ENCODE results near the gene EPS15. TPM values are rescaled to one million over a fixed set of nuclear protein-coding genes. Genes with fewer than 3 reads are reported as not detected.
"Not testable (repeated sequence)": the region's sequence is repeated elsewhere in the genome, so short reads cannot be mapped to it uniquely, and the experiment has no call there.

Gene EPS15
- total RNA-seq, 1 experiment from 2014 or later: 116 TPM

GRCh38 chr1:51464828-51465227 is 54.2 kb downstream of the EPS15 start:
- Histone ChIP-seq H3K9me3 (ENCODE audit: low read length) (no peaks in the 10 kb centered on the region), H3K36me3 (ENCODE audit: insufficient read depth, low read length) (peaks cover 33% of the 10 kb centered on the region; the same call in 1 of the 2 replicates), H3K4me1 (ENCODE audit: low read length) (no peaks in the 10 kb centered on the region), H3K79me2 (ENCODE audit: low read length) (peaks cover 40% of the 10 kb centered on the region), H3K9me2 (replicated peaks; ENCODE audit: insufficient read depth, low read length) (no peaks in the 10 kb centered on the region), H3K27ac (ENCODE audit: low read length) (no peak overlapping the region), H3K9ac (ENCODE audit: low read length) (no peak overlapping the region), H3K4me2 (ENCODE audit: low read depth, low read length, poor library complexity, severe bottlenecking) (no peak overlapping the region), H3K27me3 (ENCODE audit: low read length) (no peaks in the 10 kb centered on the region), H3K4me3 (ENCODE audit: low read length) (no peak overlapping the region), H2AFZ (ENCODE audit: low read length) (no peak overlapping the region), H4K20me1 (ENCODE audit: insufficient read depth, low read depth, low read length) (no peaks in the 10 kb centered on the region)
- no peak for DNase-seq

GRCh38 chr1:51463561-51463960 is 55.5 kb downstream of the EPS15 start:
- no peaks in the 10 kb centered on the region for H3K9me2 ChIP-seq (replicated peaks; ENCODE audit: insufficient read depth, low read length)
- H3K9ac ChIP-seq (ENCODE audit: low read length): no peak overlapping the region
- no peaks in the 10 kb centered on the region for H4K20me1 ChIP-seq (ENCODE audit: insufficient read depth, low read depth, low read length)
- no peak for DNase-seq
- H3K27ac ChIP-seq (ENCODE audit: low read length): 0 out of 2 replicates have a peak overlapping the region, but pooled peaks have one; percentile 4
- H2AFZ ChIP-seq (ENCODE audit: low read length): no peak overlapping the region
- H3K4me3 ChIP-seq (ENCODE audit: low read length): no peak overlapping the region
- H3K79me2 ChIP-seq (ENCODE audit: low read length): peaks cover 33% of the 10 kb centered on the region
- peaks cover 36% of the 10 kb centered on the region; the same call in 1 of the 2 replicates for H3K36me3 ChIP-seq (ENCODE audit: insufficient read depth, low read length)
- H3K4me1 ChIP-seq (ENCODE audit: low read length): no peaks in the 10 kb centered on the region
- H3K9me3 ChIP-seq (ENCODE audit: low read length): no peaks in the 10 kb centered on the region
- no peak overlapping the region for H3K4me2 ChIP-seq (ENCODE audit: low read depth, low read length, poor library complexity, severe bottlenecking)
- H3K27me3 ChIP-seq (ENCODE audit: low read length): no peaks in the 10 kb centered on the region

- DNase-seq; H4K20me1 ChIP-seq (ENCODE audit: insufficient read depth, low read depth, low read length); H3K9me3 ChIP-seq (ENCODE audit: low read length); H3K4me2 ChIP-seq (ENCODE audit: low read depth, low read length, poor library complexity, severe bottlenecking); H3K9me2 ChIP-seq (replicated peaks; ENCODE audit: insufficient read depth, low read length); H3K4me3 ChIP-seq (ENCODE audit: low read length); H3K27me3 ChIP-seq (ENCODE audit: low read length); H3K4me1 ChIP-seq (ENCODE audit: low read length); H2AFZ ChIP-seq (ENCODE audit: low read length); H3K27ac ChIP-seq (ENCODE audit: low read length); H3K9ac ChIP-seq (ENCODE audit: low read length): not testable (repeated sequence)
- H3K79me2 ChIP-seq (ENCODE audit: low read length): peaks cover 28% of the 10 kb centered on the region
- peaks cover 42% of the 10 kb centered on the region for H3K36me3 ChIP-seq (ENCODE audit: insufficient read depth, low read length)
These were observed 56.8 kb downstream of the EPS15 start for GRCh38 chr1:51462289-51462688.

GRCh38 chr1:51454554-51454953 is 64.5 kb downstream of the EPS15 start:
- Histone ChIP-seq H3K27ac (ENCODE audit: low read length) (no peak overlapping the region), H3K9me2 (replicated peaks; ENCODE audit: insufficient read depth, low read length) (no peaks in the 10 kb centered on the region), H3K36me3 (ENCODE audit: insufficient read depth, low read length) (peaks cover 40% of the 10 kb centered on the region), H3K9ac (ENCODE audit: low read length) (no peak overlapping the region), H3K9me3 (ENCODE audit: low read length) (no peaks in the 10 kb centered on the region), H3K4me3 (ENCODE audit: low read length) (no peak overlapping the region), H2AFZ (ENCODE audit: low read length) (no peak overlapping the region), H4K20me1 (ENCODE audit: insufficient read depth, low read depth, low read length) (no peaks in the 10 kb centered on the region), H3K27me3 (ENCODE audit: low read length) (no peaks in the 10 kb centered on the region), H3K79me2 (ENCODE audit: low read length) (peaks cover 44% of the 10 kb centered on the region), H3K4me2 (ENCODE audit: low read depth, low read length, poor library complexity, severe bottlenecking) (no peak overlapping the region), H3K4me1 (ENCODE audit: low read length) (no peaks in the 10 kb centered on the region)
- no peak for DNase-seq

- Histone ChIP-seq H3K36me3 (ENCODE audit: insufficient read depth, low read length) (peaks cover 34% of the 10 kb centered on the region), H3K4me1 (ENCODE audit: low read length) (peaks cover 9% of the 10 kb centered on the region), H3K4me2 (ENCODE audit: low read depth, low read length, poor library complexity, severe bottlenecking) (no peak overlapping the region), H3K9me3 (ENCODE audit: low read length) (no peaks in the 10 kb centered on the region), H3K9ac (ENCODE audit: low read length) (no peak overlapping the region), H2AFZ (ENCODE audit: low read length) (no peak overlapping the region), H3K27me3 (ENCODE audit: low read length) (no peaks in the 10 kb centered on the region), H4K20me1 (ENCODE audit: insufficient read depth, low read depth, low read length) (no peaks in the 10 kb centered on the region), H3K4me3 (ENCODE audit: low read length) (no peak overlapping the region), H3K27ac (ENCODE audit: low read length) (no peak overlapping the region), H3K79me2 (ENCODE audit: low read length) (peaks cover 52% of the 10 kb centered on the region), H3K9me2 (replicated peaks; ENCODE audit: insufficient read depth, low read length) (no peaks in the 10 kb centered on the region)
- DNase-seq: no peak
These were observed 66.1 kb downstream of the EPS15 start for GRCh38 chr1:51453010-51453409.

- H3K27ac ChIP-seq (ENCODE audit: low read length); H3K9ac ChIP-seq (ENCODE audit: low read length); DNase-seq; H3K27me3 ChIP-seq (ENCODE audit: low read length); H2AFZ ChIP-seq (ENCODE audit: low read length); H3K9me3 ChIP-seq (ENCODE audit: low read length); H4K20me1 ChIP-seq (ENCODE audit: insufficient read depth, low read depth, low read length); H3K4me3 ChIP-seq (ENCODE audit: low read length); H3K9me2 ChIP-seq (replicated peaks; ENCODE audit: insufficient read depth, low read length); H3K4me2 ChIP-seq (ENCODE audit: low read depth, low read length, poor library complexity, severe bottlenecking): not testable (repeated sequence)
- peaks cover 54% of the 10 kb centered on the region for H3K36me3 ChIP-seq (ENCODE audit: insufficient read depth, low read length)
- H3K4me1 ChIP-seq (ENCODE audit: low read length): peaks cover 20% of the 10 kb centered on the region
- H3K79me2 ChIP-seq (ENCODE audit: low read length): peaks cover 54% of the 10 kb centered on the region
These were observed 70.1 kb downstream of the EPS15 start for GRCh38 chr1:51448844-51449454.

- Histone ChIP-seq H2AFZ (ENCODE audit: low read length) (no peak overlapping the region), H3K27me3 (ENCODE audit: low read length) (no peaks in the 10 kb centered on the region), H3K9me2 (replicated peaks; ENCODE audit: insufficient read depth, low read length) (no peaks in the 10 kb centered on the region), H3K4me3 (ENCODE audit: low read length) (no peak overlapping the region), H3K79me2 (ENCODE audit: low read length) (peaks cover 70% of the 10 kb centered on the region), H3K9me3 (ENCODE audit: low read length) (no peaks in the 10 kb centered on the region), H3K36me3 (ENCODE audit: insufficient read depth, low read length) (peaks cover 55% of the 10 kb centered on the region), H3K27ac (ENCODE audit: low read length) (no peak overlapping the region), H3K4me1 (ENCODE audit: low read length) (peaks cover 48% of the 10 kb centered on the region), H4K20me1 (ENCODE audit: insufficient read depth, low read depth, low read length) (no peaks in the 10 kb centered on the region), H3K4me2 (ENCODE audit: low read depth, low read length, poor library complexity, severe bottlenecking) (no peak overlapping the region), H3K9ac (ENCODE audit: low read length) (no peak overlapping the region)
- no peak for DNase-seq
These were observed 73.5 kb downstream of the EPS15 start for GRCh38 chr1:51445351-51446090.

GRCh38 chr1:51444534-51445192 is 74.4 kb downstream of the EPS15 start:
- no peak overlapping the region for H3K4me2 ChIP-seq (ENCODE audit: low read depth, low read length, poor library complexity, severe bottlenecking)

More at GRCh38 chr1:51444534-51445192, 74.4 kb downstream of the EPS15 start:
- Histone ChIP-seq H3K79me2 (ENCODE audit: low read length) (peaks cover 66% of the 10 kb centered on the region), H3K4me3 (ENCODE audit: low read length) (no peak overlapping the region), H3K9me3 (ENCODE audit: low read length) (no peaks in the 10 kb centered on the region), H4K20me1 (ENCODE audit: insufficient read depth, low read depth, low read length) (no peaks in the 10 kb centered on the region), H2AFZ (ENCODE audit: low read length) (no peak overlapping the region), H3K4me1 (ENCODE audit: low read length) (peaks cover 54% of the 10 kb centered on the region), H3K9ac (ENCODE audit: low read length) (no peak overlapping the region), H3K27ac (ENCODE audit: low read length) (no peak overlapping the region), H3K36me3 (ENCODE audit: insufficient read depth, low read length) (peaks cover 54% of the 10 kb centered on the region), H3K9me2 (replicated peaks; ENCODE audit: insufficient read depth, low read length) (no peaks in the 10 kb centered on the region), H3K27me3 (ENCODE audit: low read length) (no peaks in the 10 kb centered on the region)
- no peak for DNase-seq
